Lower leg skin (tissue), 4 donors: ENCODE data around the gene ERG. TPM values are rescaled to one million over a fixed set of nuclear protein-coding genes. Genes with fewer than 3 reads are reported as not detected.

Experiments
- DNase-seq, 2 donors: peaks; one replicate each; pipeline ENCODE4 v3.0.0-alpha.2; 2019; ENCODE audit warnings: low spot score in 2 of 2
- H3K4me3 ChIP-seq: fragments of 200-600 bp; sonication (generic); 2 replicates; pipeline ENCODE4 v1.5.1; 2017; ENCODE audit warnings: mild to moderate bottlenecking, low read depth; ENCODE audit not compliant: poor library complexity, severe bottlenecking
- CTCF ChIP-seq, 3 donors: fragments of 450-650 bp; IDR thresholded peaks; one replicate each; pipeline ENCODE4 v1.5.1; 2016; ENCODE audit warnings: antibody characterized with exemption in 3 of 3, mild to moderate bottlenecking in 3 of 3, moderate library complexity in 2 of 3
- POLR2A ChIP-seq, 2 donors: fragments of 450-650 bp; IDR thresholded peaks; one replicate each; pipeline ENCODE4 v1.6.1; 2016 to 2017; ENCODE audit warnings: antibody characterized with exemption in 2 of 2, mild to moderate bottlenecking in 1 of 2, moderate library complexity in 1 of 2
- WGBS, 2 donors: methylation state at CpG; one replicate each; pipeline ENCODE4 v1.1.5; 2018; 5-methylcytosine and 5-hydroxymethylcytosine counted together
- intact Hi-C: fragments of 100-400 bp; cut with DNase I; formaldehyde crosslinking; loops from one replicate; pipeline ENCODE4 v1.15.0; 2023; ENCODE audit warnings: low total_unique reads
- total RNA-seq, 4 donors: library from RNA; depleted of rRNA; stranded (reverse); fragments of >200 nt; gene quantifications; one replicate each; pipeline ENCODE4 v1.1.0, GENCODE V29; 2016

ERG gene
- total RNA-seq, 4 donors from 2014 or later = 3.5 to 12.5 (median 6.6) TPM

- H3K4me3 ChIP-seq = no peak overlapping the region
- DNase-seq = no peak
- WGBS, 2 donors = 77 to 86% methylated on average over 18 of the region's 18 CpGs
- TF ChIP-seq CTCF (IDR thresholded peaks at IDR 0.05) (no peak), POLR2A (IDR thresholded peaks at IDR 0.05) (no peak)
- intact Hi-C loops = no loop called here
These were observed 4.6 kb downstream of the ERG start for GRCh38 chr21:38493549-38494250.

- intact Hi-C loops = no loop called here
- DNase-seq = no peak
- 65 to 73% methylated on average over 3 of the region's 3 CpGs for WGBS, 2 donors
- H3K4me3 ChIP-seq = no peak overlapping the region
- TF ChIP-seq CTCF (IDR thresholded peaks at IDR 0.05) (no peak), POLR2A (IDR thresholded peaks at IDR 0.05) (no peak)
These were observed 6.3 kb downstream of the ERG start for GRCh38 chr21:38492007-38492406.

- DNase-seq = no peak
- no peak overlapping the region for H3K4me3 ChIP-seq
- WGBS, 2 donors = 67 to 71% methylated on average over 5 of the region's 5 CpGs
- TF ChIP-seq CTCF (IDR thresholded peaks at IDR 0.05) (no peak), POLR2A (IDR thresholded peaks at IDR 0.05) (no peak)
- intact Hi-C loops = no loop called here
These were observed 6.7 kb downstream of the ERG start for GRCh38 chr21:38491536-38491935.

GRCh38 chr21:38490411-38491020, 7.8 kb downstream of the ERG start:
- no peak for DNase-seq
- intact Hi-C loops = no loop called here
- WGBS, 2 donors = 75 to 77% methylated on average over 12 of the region's 12 CpGs
- no peak overlapping the region for H3K4me3 ChIP-seq
- TF ChIP-seq POLR2A (IDR thresholded peaks at IDR 0.05) (no peak), CTCF (IDR thresholded peaks at IDR 0.05) (no peak)

GRCh38 chr21:38489729-38490128, 8.5 kb downstream of the ERG start:
- H3K4me3 ChIP-seq = no peak overlapping the region
- DNase-seq = no peak
- TF ChIP-seq POLR2A (IDR thresholded peaks at IDR 0.05) (no peak), CTCF (IDR thresholded peaks at IDR 0.05) (no peak)
- intact Hi-C loops = no loop called here
- WGBS, 2 donors = 76 to 84% methylated on average over 6 of the region's 6 CpGs
